HK-2 (cell line): ENCODE results near the gene GRWD1.
"Not testable (repeated sequence)": the region's sequence is repeated elsewhere in the genome, so short reads cannot be mapped to it uniquely, and the experiment has no call there.

Experiments
- DNase-seq: peaks from one replicate; pipeline ENCODE4 v3.0.0-alpha.2; 2018; ENCODE audit not compliant: unreplicated experiment

Gene GRWD1

DNA sequence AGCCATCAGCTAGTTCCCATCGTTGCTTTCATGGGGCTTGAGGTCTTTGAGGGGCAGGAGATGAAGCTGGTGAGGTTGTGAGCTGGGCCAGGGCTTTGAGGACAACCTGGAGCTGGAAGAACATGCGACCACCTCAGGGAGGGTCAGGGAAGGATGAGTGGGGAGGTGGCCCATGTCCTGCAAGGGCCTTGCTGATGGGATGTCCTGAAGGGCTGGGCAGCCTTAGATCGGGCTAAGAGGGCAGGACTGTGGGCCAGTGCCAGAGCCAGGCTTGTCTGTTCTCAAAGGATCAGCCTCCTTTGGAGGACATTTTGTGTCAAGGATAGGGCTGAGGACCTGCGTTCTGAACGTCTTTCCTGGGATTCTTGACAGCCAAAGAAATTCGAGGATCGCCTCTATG lies 33.9 kb downstream of the GRWD1 start:
- no peak for DNase-seq

DNA sequence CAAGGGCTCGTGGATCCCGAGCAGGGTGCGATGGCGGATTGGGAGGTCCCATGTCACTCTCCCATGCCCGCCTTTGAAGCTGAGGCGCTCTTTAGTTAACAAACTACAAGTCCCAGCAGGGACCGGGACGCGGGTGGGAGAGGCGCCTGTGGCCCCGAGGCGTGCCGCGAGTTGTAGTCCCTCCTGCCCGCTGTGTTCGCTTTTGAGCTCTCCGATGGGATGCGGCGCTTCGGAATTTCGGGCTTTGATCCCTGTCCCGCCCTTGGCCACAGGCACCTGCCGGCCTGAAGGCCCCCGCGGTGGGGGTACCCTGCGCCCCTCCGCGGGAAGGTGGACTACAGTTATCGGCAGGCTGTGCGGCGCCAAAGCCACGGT lies 34.4 kb downstream of the GRWD1 start:
- no peak for DNase-seq

DNA sequence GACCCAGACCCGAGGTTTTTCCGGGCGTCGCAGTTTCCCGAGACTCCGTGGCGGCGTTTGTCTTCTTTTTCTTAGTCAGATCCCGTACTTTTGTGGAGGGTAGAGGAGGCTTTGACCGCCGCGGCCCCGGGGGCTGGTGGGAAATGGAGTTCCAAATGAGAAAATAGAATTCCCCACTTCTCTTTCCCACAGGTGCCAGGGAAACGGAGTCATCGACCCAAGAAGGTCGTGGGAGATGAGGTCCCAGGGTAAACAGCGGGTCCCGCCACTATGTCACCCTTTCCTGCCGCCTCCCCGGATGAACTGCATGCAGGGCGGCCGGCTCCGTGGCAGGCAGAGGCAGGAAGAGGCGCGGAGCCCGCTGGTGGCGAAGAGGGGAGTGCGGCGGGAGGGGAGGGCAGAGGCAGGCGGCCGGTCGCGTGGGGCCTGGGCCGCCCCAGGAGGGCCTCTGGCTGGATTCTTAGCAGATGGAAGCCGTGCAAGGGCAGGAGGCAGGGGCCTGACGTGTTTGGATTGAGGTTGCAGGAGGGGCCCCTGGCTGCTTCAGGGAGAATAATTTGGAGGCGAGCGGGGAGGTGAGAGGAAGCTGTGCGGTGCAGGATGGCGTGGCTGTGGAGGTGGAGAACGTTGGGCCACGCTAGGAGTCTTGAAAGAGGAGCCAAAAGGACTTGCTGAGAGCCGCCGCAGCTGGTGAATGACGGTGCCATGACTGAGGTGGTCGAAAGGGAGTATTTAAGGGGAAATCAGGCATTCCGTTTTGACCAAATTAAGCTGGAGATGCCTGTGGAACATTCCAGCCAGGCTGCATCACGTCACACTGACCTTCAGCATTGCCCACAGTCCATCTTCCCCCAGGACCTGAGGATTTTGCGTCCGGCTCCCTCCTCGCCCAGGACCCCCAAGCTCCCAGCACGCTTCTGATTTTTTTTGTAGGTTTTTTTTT lies 35.0 kb downstream of the GRWD1 start:
- no peak for DNase-seq

DNA sequence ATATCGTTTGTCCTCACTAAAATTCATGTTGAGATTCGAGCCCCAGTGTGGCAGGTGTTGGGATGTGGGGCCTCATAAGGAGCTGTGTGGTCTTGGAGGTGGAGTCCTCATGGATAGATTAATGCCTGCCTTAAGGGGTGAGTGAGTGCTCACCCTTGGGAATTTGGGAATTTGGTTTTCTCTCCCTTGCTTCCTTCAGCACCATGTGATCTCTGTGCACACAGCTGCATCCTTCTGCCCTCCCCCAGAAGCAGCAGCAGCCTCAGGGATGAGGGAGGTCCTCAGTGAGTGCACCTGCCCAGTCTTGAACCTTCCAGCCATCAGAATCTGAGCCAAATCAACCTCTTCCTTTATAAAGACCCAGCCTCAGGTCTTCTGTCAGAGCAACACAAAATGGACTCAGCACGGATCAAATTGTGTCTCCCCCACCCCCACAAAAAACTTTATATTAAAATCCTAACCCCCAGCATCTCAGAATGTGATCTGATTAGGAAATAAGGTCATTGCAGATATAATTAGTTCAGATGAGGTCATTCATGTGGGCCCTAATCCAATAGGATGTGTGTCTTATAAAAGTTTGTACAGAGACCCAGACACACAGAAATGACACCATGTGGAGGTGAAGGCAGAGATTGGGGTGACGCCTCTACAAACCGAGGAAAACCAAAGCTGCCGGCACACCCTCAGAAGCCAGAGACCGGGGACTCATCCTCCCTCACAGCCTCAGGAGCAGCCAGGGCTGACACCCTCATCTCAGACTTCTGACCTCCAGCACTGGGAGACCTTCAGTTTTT lies 36.3 kb downstream of the GRWD1 start:
- DNase-seq = no peak

DNA sequence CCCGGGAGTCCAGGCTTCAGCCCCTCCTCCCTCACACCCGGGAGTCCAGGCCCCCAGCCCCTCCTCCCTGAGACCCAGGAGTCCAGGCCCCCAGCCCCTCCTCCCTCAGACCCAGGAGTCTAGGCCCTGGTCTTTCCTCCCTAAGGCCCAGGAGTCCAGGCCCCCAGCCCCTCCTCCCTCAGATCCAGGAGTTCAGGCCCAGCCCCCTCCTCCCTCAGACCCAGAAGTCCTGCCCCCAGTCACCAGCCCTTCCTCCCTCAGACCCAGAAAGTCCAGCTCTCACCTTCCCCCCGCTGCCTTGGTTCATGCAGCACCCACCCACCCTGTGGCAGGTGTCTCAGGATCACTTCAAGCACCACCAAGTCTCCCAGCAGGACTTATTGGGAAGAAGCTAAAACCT lies 37.5 kb downstream of the GRWD1 start:
- no peak for DNase-seq

DNA sequence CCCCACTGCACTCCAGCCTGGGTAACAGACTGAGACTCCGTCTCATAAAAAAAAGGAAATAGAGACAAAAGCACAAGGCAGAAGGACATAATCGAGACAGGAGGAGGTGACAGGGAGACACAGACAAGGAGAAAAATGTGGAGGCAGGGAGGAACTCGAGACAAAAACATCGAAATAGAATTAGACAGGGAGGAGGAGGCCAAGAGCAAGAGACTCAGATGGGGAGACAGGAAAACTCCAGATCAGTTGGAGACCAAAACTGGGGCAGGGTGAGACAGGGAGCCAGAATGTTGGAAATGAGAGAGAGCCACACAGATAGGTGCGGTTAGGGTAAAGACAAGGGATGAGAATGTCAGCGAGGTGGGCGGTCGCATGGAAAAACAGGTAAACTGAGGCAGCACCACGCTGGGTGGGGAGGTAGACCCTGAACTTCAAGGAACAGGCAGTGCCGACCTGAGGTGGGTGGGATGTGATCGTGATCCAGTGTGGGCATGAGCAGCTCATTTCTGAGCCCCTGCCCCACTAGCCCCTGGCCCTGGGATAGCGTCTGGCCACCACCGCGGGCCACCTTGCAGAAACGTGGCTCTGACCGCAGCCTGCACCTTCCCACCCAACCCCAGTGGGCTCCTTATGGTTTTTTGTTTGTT lies 38.6 kb downstream of the GRWD1 start:
- DNase-seq = no peak

DNA sequence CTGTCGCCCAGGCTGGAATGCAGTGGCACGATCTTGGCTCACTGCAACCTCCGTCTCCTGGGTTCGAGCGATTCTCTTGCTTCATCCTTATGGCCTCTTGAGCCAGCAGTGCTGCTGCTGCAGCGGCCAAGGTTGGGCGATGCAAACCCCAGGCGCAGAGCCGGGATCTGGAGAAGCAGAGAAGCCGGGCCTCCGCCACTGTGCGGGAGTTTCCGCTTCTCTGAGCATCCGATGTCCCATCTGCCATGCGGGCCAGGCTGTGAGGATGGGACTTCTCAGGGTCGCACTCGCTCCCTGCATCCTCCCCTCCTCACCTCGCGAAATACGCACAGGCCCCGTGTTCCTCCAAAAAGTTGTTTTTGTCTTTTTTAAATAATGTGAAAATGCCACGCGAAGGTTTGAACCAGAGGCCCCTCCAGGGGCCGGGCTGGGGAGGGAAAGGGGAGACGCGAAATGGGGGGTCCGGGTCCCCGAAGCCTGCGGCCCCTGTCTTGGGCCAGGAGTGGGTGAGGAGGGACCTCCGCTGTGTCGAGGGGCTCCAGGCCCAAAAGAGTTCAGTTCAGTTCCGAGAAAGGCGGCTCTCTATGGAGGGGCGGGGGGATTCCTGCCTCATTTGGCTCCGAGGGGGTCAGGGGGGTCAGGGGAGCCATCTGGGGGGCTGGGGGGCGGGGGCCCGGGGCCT lies 39.3 kb downstream of the GRWD1 start:
- DNase-seq = no peak

DNA sequence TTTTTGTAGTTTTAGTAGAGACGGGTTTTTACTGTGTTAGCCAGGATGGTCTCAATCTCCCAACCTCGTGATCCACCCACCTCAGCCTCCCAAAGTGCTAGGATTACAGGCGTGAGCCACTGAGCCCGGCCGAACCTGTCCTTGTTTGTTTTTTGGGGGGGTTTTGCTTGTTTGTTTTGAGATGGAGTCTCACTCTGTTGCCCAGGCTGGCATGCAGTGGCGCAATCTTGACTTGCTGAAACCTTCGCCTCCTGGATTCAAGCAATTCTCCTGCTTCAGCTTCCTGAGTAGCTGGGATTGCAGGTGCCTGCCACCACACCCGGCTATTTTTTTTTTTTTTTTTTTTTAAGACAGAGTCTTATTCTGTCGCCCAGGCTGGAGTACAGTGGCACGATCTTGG lies 40.9 kb downstream of the GRWD1 start:
- DNase-seq = not testable (repeated sequence)

DNA sequence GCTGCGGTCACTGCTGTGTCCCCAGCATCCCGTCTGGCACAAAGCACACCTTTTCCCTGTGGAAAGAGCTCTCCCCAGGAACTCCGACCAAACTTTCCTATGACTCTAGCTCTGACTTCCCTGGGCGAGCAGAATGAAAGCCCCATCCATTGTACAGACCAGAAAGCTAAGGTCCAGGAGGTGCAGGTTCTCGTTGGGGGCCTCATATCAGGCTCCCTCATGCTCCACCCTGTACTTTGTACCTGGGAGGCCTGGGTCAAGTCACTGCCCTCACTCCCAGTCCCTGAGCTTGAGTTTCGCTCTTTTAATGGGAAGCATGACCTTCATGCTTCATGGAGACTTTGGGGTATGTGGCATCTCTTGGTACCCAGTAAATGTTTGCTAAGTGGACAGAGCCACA lies 41.8 kb downstream of the GRWD1 start:
- no peak for DNase-seq

DNA sequence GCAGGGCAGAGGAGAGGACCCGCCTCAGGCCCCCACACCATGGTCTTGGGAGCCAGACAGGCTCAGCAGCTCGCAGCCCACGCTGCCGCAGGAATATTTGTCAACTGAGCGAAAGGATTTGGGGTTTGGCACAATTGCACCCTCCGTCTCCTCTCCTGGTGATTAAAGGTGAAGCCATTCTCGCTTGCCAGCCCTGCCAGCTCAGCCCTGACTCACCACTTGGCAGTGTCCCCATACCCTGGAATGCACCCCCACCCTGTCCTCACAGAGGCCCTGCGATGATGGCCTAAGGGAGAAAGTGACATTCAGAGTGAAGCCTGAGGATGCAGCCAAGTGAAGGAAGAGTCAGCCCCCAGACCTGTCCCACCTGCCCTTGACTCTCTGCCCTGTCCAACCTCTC lies 42.2 kb downstream of the GRWD1 start:
- DNase-seq = peak; percentile 82

DNA sequence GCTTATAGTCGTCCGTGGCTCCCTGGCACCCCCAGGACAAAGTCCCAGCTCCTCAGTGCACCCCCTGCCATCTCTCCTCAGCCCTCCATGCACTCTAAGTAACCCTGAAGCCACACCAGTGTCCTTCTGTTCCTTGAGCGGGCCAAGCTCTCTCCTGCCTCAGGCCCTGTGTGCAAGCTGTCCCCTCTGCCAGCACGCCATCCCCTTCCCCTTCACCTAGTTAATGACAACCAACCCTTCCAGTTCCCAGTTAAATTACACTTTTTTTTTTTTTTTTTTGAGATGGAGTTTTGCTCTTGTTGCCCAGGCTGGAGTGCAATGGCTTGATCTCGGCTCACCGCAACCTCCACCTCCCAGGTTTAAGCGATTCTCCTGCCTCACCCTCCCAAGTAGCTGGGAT lies 42.7 kb downstream of the GRWD1 start:
- DNase-seq = not testable (repeated sequence)

DNA sequence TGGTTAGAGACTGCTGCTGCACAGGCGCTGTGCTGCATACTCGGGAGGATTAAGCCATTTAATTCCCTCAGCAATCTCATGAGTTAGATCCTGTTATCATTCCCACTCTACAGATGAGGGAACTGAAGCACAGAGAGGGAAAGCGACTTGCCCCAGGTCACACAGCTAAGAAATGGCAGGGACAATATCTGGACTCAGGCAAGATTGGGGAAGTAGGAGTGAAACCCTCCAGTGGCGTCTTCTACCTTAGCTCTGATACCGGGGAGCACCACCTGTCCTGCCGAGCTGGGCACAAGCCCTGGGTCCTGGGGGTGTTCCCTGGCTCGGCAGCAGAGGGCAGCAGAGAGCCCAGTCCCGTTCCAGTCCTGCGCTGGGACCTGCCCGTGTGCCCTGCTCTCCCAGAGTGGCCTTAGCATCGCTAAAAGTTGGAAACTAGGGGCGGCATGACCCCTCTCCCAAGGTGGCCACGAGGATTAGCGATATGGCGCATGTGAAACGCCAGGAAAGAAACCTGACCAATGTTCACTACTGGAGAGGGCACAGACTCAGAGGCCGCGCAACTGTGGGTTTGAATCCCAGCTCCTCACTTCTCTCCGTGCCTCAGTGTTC lies 43.9 kb downstream of the GRWD1 start:
- DNase-seq = peak; percentile 84

DNA sequence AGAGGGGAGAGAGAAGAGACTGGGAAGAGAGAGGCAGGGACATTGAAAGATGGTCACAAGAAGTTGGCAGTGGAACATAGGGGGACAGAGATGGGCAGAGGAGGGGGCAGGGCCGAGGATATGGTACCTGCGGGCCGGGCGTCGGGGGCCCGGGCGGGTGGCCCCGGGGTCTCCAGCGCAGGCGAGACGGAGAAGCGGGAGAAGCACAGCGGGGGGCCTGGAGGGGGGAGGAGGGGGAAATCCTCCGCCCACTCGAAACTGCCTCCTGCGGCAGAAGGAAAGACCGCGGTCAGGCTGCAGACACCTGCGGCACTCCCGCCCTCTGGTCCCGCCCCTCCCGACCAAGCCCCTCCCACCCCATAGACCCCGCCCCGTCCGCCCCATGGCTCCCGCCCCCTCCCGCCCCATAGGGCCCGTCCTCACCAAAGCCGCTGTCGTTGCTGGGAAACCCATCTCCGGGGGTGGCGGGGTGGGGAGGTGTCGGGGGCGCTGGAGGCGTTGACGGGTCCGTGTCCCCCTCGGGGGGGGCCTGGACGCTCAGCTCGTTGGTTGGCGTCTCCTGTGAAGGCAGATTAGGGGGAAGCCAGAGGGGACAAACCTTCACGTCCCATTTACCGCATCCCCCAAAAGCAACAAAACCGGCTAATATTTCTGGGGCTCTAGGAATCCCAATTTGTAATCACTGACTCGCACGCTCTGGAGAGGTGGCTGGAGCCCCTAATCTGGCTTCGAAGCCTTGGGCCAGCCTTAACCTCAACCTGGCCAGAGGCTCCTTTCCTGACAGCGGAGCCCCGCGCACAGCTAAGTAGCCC lies 45.4 kb downstream of the GRWD1 start:
- DNase-seq = no peak

DNA sequence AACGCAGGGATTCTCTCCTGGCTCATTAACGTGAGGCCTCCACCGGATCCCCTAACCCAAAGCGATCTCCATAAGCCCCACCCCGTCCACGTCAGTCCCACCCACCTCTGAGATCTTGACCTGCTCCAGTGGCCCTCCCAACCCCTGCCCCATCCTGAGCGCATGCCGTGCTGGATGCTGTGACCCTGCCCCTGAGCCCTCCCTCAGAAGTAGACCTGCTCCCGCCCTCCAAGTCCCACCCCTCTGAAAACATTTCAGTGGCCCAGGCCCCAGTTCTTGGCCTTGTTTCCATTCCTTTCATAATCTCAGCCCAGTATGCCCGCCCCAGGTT lies 46.0 kb downstream of the GRWD1 start:
- no peak for DNase-seq

DNA sequence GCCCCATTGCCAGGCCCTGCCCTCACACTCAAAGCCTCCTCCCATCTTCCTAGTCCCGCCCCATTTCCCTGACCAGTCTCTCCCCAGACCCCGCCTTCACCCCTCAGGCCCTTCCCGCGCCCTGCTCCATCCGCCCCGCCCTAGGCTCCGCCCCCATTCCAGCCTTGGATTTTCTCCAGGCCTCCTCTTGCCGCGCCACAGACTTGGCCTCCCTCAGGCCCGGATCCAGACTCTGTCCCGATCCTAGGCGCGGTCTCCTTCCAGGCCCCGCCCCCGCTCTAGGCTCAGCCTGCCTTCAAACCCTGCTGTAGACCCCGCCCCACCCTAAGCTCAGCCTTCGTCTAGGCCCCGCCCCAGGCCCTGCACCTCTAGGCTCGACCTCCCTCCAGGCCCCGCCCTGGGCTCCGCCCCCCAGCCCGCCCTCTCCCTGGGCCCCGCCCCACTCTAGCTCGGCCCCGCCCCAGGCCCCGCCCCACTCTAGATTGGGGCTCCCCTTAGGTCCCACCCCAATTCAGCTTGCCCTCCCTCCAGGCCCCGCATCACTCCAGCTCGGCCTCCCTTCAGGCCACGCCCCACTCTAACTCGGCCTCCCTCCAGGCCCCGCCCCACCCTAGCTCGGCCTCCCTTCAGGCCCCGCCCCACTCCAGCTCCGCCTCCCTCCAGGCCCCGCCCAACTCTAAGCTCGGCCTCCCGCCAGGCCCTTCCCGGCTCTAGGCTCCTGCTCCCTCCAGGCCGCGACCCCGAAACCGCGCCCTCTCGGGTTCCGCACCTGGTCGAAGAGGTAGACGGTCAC lies 47.3 kb downstream of the GRWD1 start:
- DNase-seq = peak; percentile 99

DNA sequence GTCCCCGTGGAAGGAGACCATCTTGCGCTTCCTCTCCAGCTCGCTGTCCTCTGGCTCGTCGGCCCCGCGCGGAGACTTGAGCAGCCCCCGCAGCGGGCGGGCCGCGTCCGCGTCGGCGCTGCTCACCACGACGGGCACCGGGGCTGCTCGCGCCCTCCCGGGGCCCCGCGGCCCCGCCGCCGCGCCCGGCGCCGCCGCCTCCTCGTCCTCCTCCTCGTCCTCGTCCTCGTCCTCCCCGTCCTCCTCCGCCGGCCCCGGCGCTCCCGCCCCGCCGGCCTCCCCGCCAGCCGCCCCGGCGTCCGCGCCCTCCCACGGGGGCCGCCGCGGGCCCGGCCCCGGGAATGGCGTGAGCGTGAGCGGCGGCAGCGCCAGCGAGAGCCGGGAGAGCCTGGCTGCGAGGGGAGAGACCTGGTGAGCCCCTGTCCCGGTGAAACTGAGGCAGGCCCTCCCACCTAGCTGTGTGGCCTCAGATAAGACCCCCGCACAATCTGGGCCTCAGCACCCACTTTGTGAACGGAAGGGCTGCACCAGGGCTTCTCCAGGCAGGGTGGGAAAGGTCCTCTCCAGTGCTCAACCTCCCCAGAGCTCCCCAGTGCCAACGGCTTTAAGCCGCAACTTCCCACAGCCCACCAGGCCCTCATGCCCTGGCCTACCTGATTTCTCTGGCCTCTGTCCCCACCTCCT lies 48.1 kb downstream of the GRWD1 start:
- no peak for DNase-seq

DNA sequence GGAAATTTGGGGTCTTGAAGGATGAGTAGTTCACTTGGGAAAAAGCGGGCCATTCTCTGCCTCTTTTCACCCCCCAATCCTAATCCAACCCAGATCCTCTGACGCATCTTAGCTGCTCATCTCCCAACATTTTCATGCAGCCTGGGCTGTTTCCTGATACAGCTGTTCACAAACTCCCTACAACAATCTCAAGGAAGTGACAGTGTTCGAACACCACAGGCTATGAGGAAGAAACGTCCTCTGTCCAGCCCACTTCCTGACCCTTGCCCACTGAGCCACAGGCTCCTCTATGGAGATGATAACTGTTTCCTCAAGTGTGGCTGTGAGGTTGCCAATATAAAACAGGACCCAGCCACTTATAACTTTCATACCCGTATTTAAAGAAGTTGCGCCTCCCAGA lies 49.6 kb downstream of the GRWD1 start:
- DNase-seq = no peak

DNA sequence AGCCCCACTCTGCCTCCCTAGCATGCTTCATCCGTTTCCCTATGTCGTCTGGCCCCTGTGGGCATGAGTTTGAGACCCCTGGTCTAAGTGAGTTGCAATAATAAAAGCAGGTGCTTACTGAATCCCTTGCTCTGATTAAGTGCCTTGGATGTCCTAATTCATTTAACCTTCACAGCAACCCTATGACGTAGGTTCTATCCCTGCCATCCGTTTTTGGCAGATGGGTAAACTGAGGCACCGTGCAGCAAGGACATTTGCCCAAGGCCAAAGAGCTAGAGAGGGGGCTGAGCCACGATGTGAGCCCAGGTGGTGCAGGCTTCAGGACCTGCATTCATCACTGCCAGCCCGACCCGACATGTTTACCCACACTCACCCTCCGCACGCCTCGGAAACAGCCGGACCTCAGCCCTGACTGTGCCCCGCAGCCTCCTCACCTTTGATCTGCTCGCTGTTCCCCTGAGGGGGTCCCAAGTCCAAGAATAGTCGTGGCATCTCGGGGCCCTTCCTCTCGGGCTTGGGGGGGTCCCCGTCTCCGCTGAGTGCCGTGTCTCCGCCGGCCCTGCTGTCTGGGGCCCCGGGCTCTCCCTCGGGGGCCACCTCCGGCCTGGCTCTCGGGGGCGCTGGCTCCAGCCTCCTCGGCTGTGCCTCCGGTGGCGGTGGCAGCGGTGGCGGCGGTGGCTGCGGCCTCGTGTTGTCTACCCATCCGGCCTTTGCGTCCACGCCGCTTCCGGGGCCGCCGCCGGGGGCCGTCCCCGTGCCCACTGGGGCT lies 51.4 kb downstream of the GRWD1 start:
- no peak for DNase-seq
